ENCODE measurements around the gene CDH23.

DNA sequence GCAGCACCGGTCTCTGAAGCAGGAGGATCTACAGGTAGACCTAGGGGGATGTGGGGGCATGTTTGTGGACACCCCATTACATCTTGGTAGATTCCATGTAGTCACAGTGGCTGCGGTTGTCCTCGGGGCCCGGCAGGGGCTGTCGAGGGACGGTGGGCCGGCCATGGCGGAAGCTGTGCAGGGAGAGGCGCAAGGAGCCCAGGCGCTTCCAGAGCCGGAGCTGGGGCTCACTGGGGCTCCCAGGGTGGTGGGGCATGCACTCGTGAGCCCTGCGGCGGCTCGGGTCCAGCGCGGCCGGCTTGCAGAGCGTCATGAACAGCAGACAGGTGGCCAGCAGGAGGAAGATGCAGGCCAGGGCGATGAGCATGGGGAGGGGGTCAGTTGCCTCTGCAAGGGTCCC lies 319.1 kb downstream of the CDH23 start:
- no peak for TF ChIP-seq ATF3 (CRISPR knock-in tag; conservative IDR thresholded peaks at IDR 0.05)
- TF ChIP-seq, protein P1, sequence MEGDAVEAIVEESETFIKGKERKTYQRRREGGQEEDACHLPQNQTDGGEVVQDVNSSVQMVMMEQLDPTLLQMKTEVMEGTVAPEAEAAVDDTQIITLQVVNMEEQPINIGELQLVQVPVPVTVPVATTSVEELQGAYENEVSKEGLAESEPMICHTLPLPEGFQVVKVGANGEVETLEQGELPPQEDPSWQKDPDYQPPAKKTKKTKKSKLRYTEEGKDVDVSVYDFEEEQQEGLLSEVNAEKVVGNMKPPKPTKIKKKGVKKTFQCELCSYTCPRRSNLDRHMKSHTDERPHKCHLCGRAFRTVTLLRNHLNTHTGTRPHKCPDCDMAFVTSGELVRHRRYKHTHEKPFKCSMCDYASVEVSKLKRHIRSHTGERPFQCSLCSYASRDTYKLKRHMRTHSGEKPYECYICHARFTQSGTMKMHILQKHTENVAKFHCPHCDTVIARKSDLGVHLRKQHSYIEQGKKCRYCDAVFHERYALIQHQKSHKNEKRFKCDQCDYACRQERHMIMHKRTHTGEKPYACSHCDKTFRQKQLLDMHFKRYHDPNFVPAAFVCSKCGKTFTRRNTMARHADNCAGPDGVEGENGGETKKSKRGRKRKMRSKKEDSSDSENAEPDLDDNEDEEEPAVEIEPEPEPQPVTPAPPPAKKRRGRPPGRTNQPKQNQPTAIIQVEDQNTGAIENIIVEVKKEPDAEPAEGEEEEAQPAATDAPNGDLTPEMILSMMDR (IDR thresholded peaks at IDR 0.05): no peak
- no peak for TF ChIP-seq MYBL2 (CRISPR knock-in tag; IDR thresholded peaks at IDR 0.05)
- TF ChIP-seq GRHL2 (CRISPR knock-in tag; IDR thresholded peaks at IDR 0.05; ENCODE audit: insufficient replicate concordance, severe bottlenecking): no peak
- no peak for TF ChIP-seq FOXP1 (CRISPR knock-in tag; IDR thresholded peaks at IDR 0.05; ENCODE audit: borderline replicate concordance)
- TF ChIP-seq, protein P2, sequence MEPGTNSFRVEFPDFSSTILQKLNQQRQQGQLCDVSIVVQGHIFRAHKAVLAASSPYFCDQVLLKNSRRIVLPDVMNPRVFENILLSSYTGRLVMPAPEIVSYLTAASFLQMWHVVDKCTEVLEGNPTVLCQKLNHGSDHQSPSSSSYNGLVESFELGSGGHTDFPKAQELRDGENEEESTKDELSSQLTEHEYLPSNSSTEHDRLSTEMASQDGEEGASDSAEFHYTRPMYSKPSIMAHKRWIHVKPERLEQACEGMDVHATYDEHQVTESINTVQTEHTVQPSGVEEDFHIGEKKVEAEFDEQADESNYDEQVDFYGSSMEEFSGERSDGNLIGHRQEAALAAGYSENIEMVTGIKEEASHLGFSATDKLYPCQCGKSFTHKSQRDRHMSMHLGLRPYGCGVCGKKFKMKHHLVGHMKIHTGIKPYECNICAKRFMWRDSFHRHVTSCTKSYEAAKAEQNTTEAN (CRISPR knock-in tag; IDR thresholded peaks at IDR 0.05): no peak
- no peak for TF ChIP-seq ZNF263 (CRISPR knock-in tag; IDR thresholded peaks at IDR 0.05; ENCODE audit: low read depth)

Data from WTC11 (cell line).